Measurements from ENCODE around the gene PTPRN.

PTPRN gene

GRCh38 chr2:219245148-219245898 lies 63.9 kb downstream of the PTPRN start, which contains the start of the genes GLB1L and STK16:
TSS of gene GLB1L (minus strand) at chr2:219245444. CDS start at chr2:219243573, 1,871 bp downstream.
TSS of gene STK16 (plus strand) at chr2:219245479. CDS start at chr2:219246000, 521 bp downstream.
- DNase-seq (ENCODE audit: low spot score), result peak; percentile 91

GRCh38 chr2:219244789-219245147 lies 64.4 kb downstream of the PTPRN start:
- DNase-seq (ENCODE audit: low spot score), result no peak

- DNase-seq (ENCODE audit: low spot score), result no peak
Observed at GRCh38 chr2:219243291-219243761, 65.9 kb downstream of the PTPRN start.
